Measurements from ENCODE around the gene NBPF3. TPM values are rescaled to one million over a fixed set of nuclear protein-coding genes. Genes with fewer than 3 reads are reported as not detected.

The NBPF3 gene
- total and polyA plus RNA-seq, 4 experiments from 2014 or later, result 4.2 to 14.3 (median 10.3) TPM

GRCh38 chr1:21508580-21509350 is 68.8 kb downstream of the NBPF3 start:
- intact Hi-C loops (cut with micrococcal nuclease), result loop anchor here (1.0 kb wide), 1 partner anchor 456 kb away; no protein-coding TSS in a partner anchor
- H3K9me3 ChIP-seq (ENCODE audit: control insufficient read depth in 1 of 2, low read length in 2 of 2), result no peaks in the 10 kb centered on the region
- no peak overlapping the region for H3K4me3 ChIP-seq (ENCODE audit: low read length in 2 of 2)
- Mint-ChIP-seq H3K9me3 (peaks cover 0 to 2% (median 0%) of the 10 kb centered on the region in 8 donors), H3K27me3 (peaks cover 20 to 47% of the 10 kb centered on the region in 2 donors), H3K4me3 (peak overlapping the region in 7 of 8 donors; percentile 59 to 87 (median 84)), H3K27ac (peak overlapping the region in 1 of 7 donors; percentile 13), H3K4me1 (peaks cover 3 to 10% (median 6%) of the 10 kb centered on the region in 4 donors), H3K36me3 (peaks cover 0 to 4% of the 10 kb centered on the region in 2 donors)
- no peaks in the 10 kb centered on the region for H3K36me3 ChIP-seq (ENCODE audit: insufficient read depth, low read length)
- H3K27me3 ChIP-seq (ENCODE audit: insufficient read depth, low read length), result peaks cover 8% of the 10 kb centered on the region
- peaks cover 5% of the 10 kb centered on the region for H3K4me1 ChIP-seq (ENCODE audit: insufficient read depth, low read length)
- POLR2A ChIA-PET (ENCODE audit: partially characterized antibody), result no interaction called here
- no peak overlapping the region for H3K27ac ChIP-seq (ENCODE audit: low read depth, low read length)
- CTCF ChIA-PET (ENCODE audit: partially characterized antibody), result interaction anchor here (1.2 kb wide), 1 partner anchor 10 kb away, joined by 4 read pairs; no protein-coding TSS in a partner anchor
- DNase-seq, result peak in 4 of 5 donors; percentile 35 to 52 (median 42)

GRCh38 chr1:21509351-21510112 is 69.6 kb downstream of the NBPF3 start, which contains the start of gene ALPL:
TSS of gene ALPL (plus strand) at chr1:21509423. CDS start at chr1:21554082, 44,659 bp downstream.
- Histone ChIP-seq H3K4me1 (ENCODE audit: insufficient read depth, low read length) (peaks cover 5% of the 10 kb centered on the region), H3K36me3 (ENCODE audit: insufficient read depth, low read length) (no peaks in the 10 kb centered on the region), H3K4me3 (ENCODE audit: low read length in 2 of 2) (no peak within 1 kb of the TSS), H3K9me3 (ENCODE audit: control insufficient read depth in 1 of 2, low read length in 2 of 2) (no peaks in the 10 kb centered on the region), H3K27ac (ENCODE audit: low read depth, low read length) (no peak within 1 kb of the TSS), H3K27me3 (ENCODE audit: insufficient read depth, low read length) (peaks cover 8% of the 10 kb centered on the region)
- peaks cover 0 to 4% of the 10 kb centered on the region in 2 donors for H3K36me3 Mint-ChIP-seq
- POLR2A ChIA-PET (ENCODE audit: partially characterized antibody), result no interaction called here
- H3K4me1 Mint-ChIP-seq, result peaks cover 3 to 10% (median 6%) of the 10 kb centered on the region in 4 donors
- DNase-seq, result no peak
- peaks cover 16 to 44% of the 10 kb centered on the region in 2 donors for H3K27me3 Mint-ChIP-seq
- H3K9me3 Mint-ChIP-seq, result peaks cover 0 to 2% (median 0%) of the 10 kb centered on the region in 8 donors
- peak within 1 kb of the TSS in 1 of 7 donors; percentile 13 for H3K27ac Mint-ChIP-seq
- CTCF ChIA-PET (ENCODE audit: partially characterized antibody), result interaction anchor here (1.2 kb wide), 1 partner anchor 9 kb away, joined by 4 read pairs; no protein-coding TSS in a partner anchor
- peak within 1 kb of the TSS in 7 of 8 donors; percentile 59 to 87 (median 84) for H3K4me3 Mint-ChIP-seq
- intact Hi-C loops (cut with micrococcal nuclease), result loop anchor here (1.0 kb wide), 1 partner anchor 455 kb away; no protein-coding TSS in a partner anchor

GRCh38 chr1:21510113-21510493 is 70.2 kb downstream of the NBPF3 start:
- Mint-ChIP-seq H3K9me3 (peaks cover 0 to 2% (median 0%) of the 10 kb centered on the region in 8 donors), H3K4me1 (peaks cover 3 to 10% (median 6%) of the 10 kb centered on the region in 4 donors), H3K27ac (no peak overlapping the region), H3K27me3 (peaks cover 16 to 42% of the 10 kb centered on the region in 2 donors), H3K4me3 (peak overlapping the region in 4 of 8 donors; percentile 35 to 66 (median 52)), H3K36me3 (peaks cover 0 to 4% of the 10 kb centered on the region in 2 donors)
- DNase-seq, result no peak
- no peaks in the 10 kb centered on the region for H3K9me3 ChIP-seq (ENCODE audit: control insufficient read depth in 1 of 2, low read length in 2 of 2)
- ChIA-PET POLR2A (ENCODE audit: partially characterized antibody) (no interaction called here), CTCF (ENCODE audit: partially characterized antibody) (interaction anchor here (0.6 to 1.2 kb wide), 3 partner anchors 8 to 455 kb away, joined by 3 to 4 read pairs (median 4); no protein-coding TSS in a partner anchor)
- intact Hi-C loops (cut with micrococcal nuclease), result no loop called here
- H3K27ac ChIP-seq (ENCODE audit: low read depth, low read length), result no peak overlapping the region
- peaks cover 8% of the 10 kb centered on the region for H3K27me3 ChIP-seq (ENCODE audit: insufficient read depth, low read length)
- H3K4me1 ChIP-seq (ENCODE audit: insufficient read depth, low read length), result peaks cover 5% of the 10 kb centered on the region
- H3K36me3 ChIP-seq (ENCODE audit: insufficient read depth, low read length), result no peaks in the 10 kb centered on the region
- H3K4me3 ChIP-seq (ENCODE audit: low read length in 2 of 2), result no peak overlapping the region

- intact Hi-C loops (cut with micrococcal nuclease), result no loop called here
- Mint-ChIP-seq H3K27me3 (peaks cover 16 to 38% of the 10 kb centered on the region in 2 donors), H3K36me3 (peaks cover 0 to 4% of the 10 kb centered on the region in 2 donors), H3K27ac (no peak overlapping the region), H3K9me3 (peaks cover 0 to 2% (median 0%) of the 10 kb centered on the region in 8 donors), H3K4me3 (peak overlapping the region in 1 of 8 donors; percentile 20), H3K4me1 (peaks cover 3 to 10% (median 6%) of the 10 kb centered on the region in 4 donors)
- H3K36me3 ChIP-seq (ENCODE audit: insufficient read depth, low read length), result no peaks in the 10 kb centered on the region
- H3K9me3 ChIP-seq (ENCODE audit: control insufficient read depth in 1 of 2, low read length in 2 of 2), result no peaks in the 10 kb centered on the region
- H3K27ac ChIP-seq (ENCODE audit: low read depth, low read length), result no peak overlapping the region
- DNase-seq, result no peak
- peaks cover 5% of the 10 kb centered on the region for H3K4me1 ChIP-seq (ENCODE audit: insufficient read depth, low read length)
- peaks cover 8% of the 10 kb centered on the region for H3K27me3 ChIP-seq (ENCODE audit: insufficient read depth, low read length)
- ChIA-PET CTCF (ENCODE audit: partially characterized antibody) (interaction anchor here (0.6 to 1.1 kb wide), 3 partner anchors 11 to 454 kb away, joined by 3 to 5 read pairs (median 4); no protein-coding TSS in a partner anchor), POLR2A (ENCODE audit: partially characterized antibody) (no interaction called here)
- no peak overlapping the region for H3K4me3 ChIP-seq (ENCODE audit: low read length in 2 of 2)
Observed at GRCh38 chr1:21510885-21511578, 71.1 kb downstream of the NBPF3 start.

GRCh38 chr1:21511579-21512522 is 71.9 kb downstream of the NBPF3 start:
- no peak overlapping the region for H3K4me3 ChIP-seq (ENCODE audit: low read length in 2 of 2)
- H3K27ac ChIP-seq (ENCODE audit: low read depth, low read length), result no peak overlapping the region
- Mint-ChIP-seq H3K27ac (no peak overlapping the region), H3K36me3 (peaks cover 0 to 4% of the 10 kb centered on the region in 2 donors), H3K27me3 (peaks cover 20 to 30% of the 10 kb centered on the region in 2 donors), H3K4me1 (peaks cover 3 to 10% (median 6%) of the 10 kb centered on the region in 4 donors), H3K4me3 (peak overlapping the region in 1 of 8 donors; percentile 20), H3K9me3 (peaks cover 0 to 2% (median 0%) of the 10 kb centered on the region in 8 donors)
- intact Hi-C loops (cut with micrococcal nuclease), result no loop called here
- ChIA-PET POLR2A (ENCODE audit: partially characterized antibody) (no interaction called here), CTCF (ENCODE audit: partially characterized antibody) (interaction anchor here (0.8 to 1.4 kb wide), 2 partner anchors 143 to 147 kb away, joined by 3 to 5 read pairs; no protein-coding TSS in a partner anchor)
- H3K9me3 ChIP-seq (ENCODE audit: control insufficient read depth in 1 of 2, low read length in 2 of 2), result no peaks in the 10 kb centered on the region
- H3K36me3 ChIP-seq (ENCODE audit: insufficient read depth, low read length), result no peaks in the 10 kb centered on the region
- peaks cover 5% of the 10 kb centered on the region for H3K4me1 ChIP-seq (ENCODE audit: insufficient read depth, low read length)
- DNase-seq, result no peak
- peaks cover 8% of the 10 kb centered on the region for H3K27me3 ChIP-seq (ENCODE audit: insufficient read depth, low read length)

- Histone ChIP-seq H3K27me3 (ENCODE audit: insufficient read depth, low read length) (no peaks in the 10 kb centered on the region), H3K4me1 (ENCODE audit: insufficient read depth, low read length) (no peaks in the 10 kb centered on the region), H3K27ac (ENCODE audit: low read depth, low read length) (no peak overlapping the region), H3K36me3 (ENCODE audit: insufficient read depth, low read length) (no peaks in the 10 kb centered on the region), H3K9me3 (ENCODE audit: control insufficient read depth in 1 of 2, low read length in 2 of 2) (no peaks in the 10 kb centered on the region), H3K4me3 (ENCODE audit: low read length in 2 of 2) (no peak overlapping the region)
- Mint-ChIP-seq H3K9me3 (peaks cover 0 to 2% (median 0%) of the 10 kb centered on the region in 8 donors), H3K27me3 (peaks cover 10 to 18% of the 10 kb centered on the region in 2 donors), H3K27ac (no peak overlapping the region), H3K4me1 (peaks cover 0 to 2% (median 0%) of the 10 kb centered on the region in 4 donors), H3K36me3 (no peaks in the 10 kb centered on the region), H3K4me3 (no peak overlapping the region)
- DNase-seq, result no peak
- intact Hi-C loops (cut with micrococcal nuclease), result no loop called here
- ChIA-PET POLR2A (ENCODE audit: partially characterized antibody) (no interaction called here), CTCF (ENCODE audit: partially characterized antibody) (interaction anchor here (0.8 kb wide), 1 partner anchor 18 kb away, joined by 3 read pairs; no protein-coding TSS in a partner anchor)
Observed at GRCh38 chr1:21514245-21514644, 74.3 kb downstream of the NBPF3 start.
